Gastroesophageal sphincter (tissue), 4 donors: ENCODE data around the gene SLC38A3. TPM values are rescaled to one million over a fixed set of nuclear protein-coding genes. Genes with fewer than 3 reads are reported as not detected.
"Not testable (repeated sequence)": the region's sequence is repeated elsewhere in the genome, so short reads cannot be mapped to it uniquely, and the experiment has no call there.

Source experiments
- ATAC-seq: fragments of 150-250 bp; one replicate; pipeline ENCODE4 v1.9.1; 2016; ENCODE audit warnings: mild to moderate bottlenecking, moderate library complexity
- H3K27ac ChIP-seq, 4 donors: fragments of 200-600 bp; sonication (generic) in 3 of 4; 1 replicate in 3 of 4; 2 replicates in 1 of 4; pipeline ENCODE4 v1.5.1; 2016 to 2019
- H3K27me3 ChIP-seq: fragments of 200-600 bp; sonication (generic); one replicate; pipeline ENCODE4 v1.5.1; 2019
- H3K36me3 ChIP-seq, 2 donors: fragments of 200-600 bp; sonication (generic); one replicate each; pipeline ENCODE4 v1.5.1; 2019; ENCODE audit warnings: control low read depth in 1 of 2
- H3K4me1 ChIP-seq, 3 donors: fragments of 200-600 bp; sonication (generic); 1 replicate in 2 of 3; 2 replicates in 1 of 3; pipeline ENCODE4 v1.5.1; 2016 to 2019; ENCODE audit warnings: control low read depth in 2 of 3
- H3K4me3 ChIP-seq, 2 donors: fragments of 200-600 bp; sonication (generic); one replicate each; pipeline ENCODE4 v1.5.1; 2019; ENCODE audit warnings: mild to moderate bottlenecking in 1 of 2, moderate library complexity in 1 of 2
- H3K9me3 ChIP-seq, 3 donors: fragments of 200-600 bp; sonication (generic); one replicate each; pipeline ENCODE4 v1.5.1; 2017 to 2019; ENCODE audit warnings: control low read depth in 2 of 3
- CTCF ChIP-seq, 4 experiments: fragments of 200-600 bp in 2 of 4; fragments of 450-650 bp in 2 of 4; sonication (generic) in 1 of 4; IDR thresholded peaks; one replicate each; pipeline ENCODE4 v1.5.1; 2017 to 2019; ENCODE audit warnings: antibody characterized with exemption in 4 of 4, mild to moderate bottlenecking in 2 of 4, moderate library complexity in 2 of 4
- EP300 ChIP-seq: sonication (generic); formaldehyde crosslinking; IDR thresholded peaks from one replicate; pipeline ENCODE4 v1.6.1; 2017; ENCODE audit warnings: antibody characterized with exemption, mild to moderate bottlenecking
- POLR2A ChIP-seq, 2 donors: fragments of 450-650 bp; IDR thresholded peaks; one replicate each; pipeline ENCODE4 v1.6.1; 2017; ENCODE audit warnings: antibody characterized with exemption in 2 of 2, mild to moderate bottlenecking in 2 of 2, moderate library complexity in 1 of 2
- POLR2AphosphoS5 ChIP-seq: sonication (generic); formaldehyde crosslinking; IDR thresholded peaks from one replicate; pipeline ENCODE4 v1.6.1; 2017; ENCODE audit warnings: antibody characterized with exemption
- WGBS, 2 donors: methylation state at CpG; one replicate each; pipeline ENCODE4 v1.1.5; 2018; ENCODE audit warnings: low coverage in 1 of 2; 5-methylcytosine and 5-hydroxymethylcytosine counted together
- total RNA-seq, 4 donors: library from RNA; depleted of rRNA; stranded (reverse); fragments of >200 nt; gene quantifications; one replicate each; pipeline ENCODE4 v1.1.0, GENCODE V29; 2016

Gene SLC38A3
- total RNA-seq, 4 donors from 2014 or later, result 0.35 TPM; not detected in 2

- H3K27ac ChIP-seq, result peak overlapping the region in 3 of 4 donors; percentile 84 to 100 (median 96)
- peak; percentile 34 for ATAC-seq
- TF ChIP-seq CTCF (IDR thresholded peaks at IDR 0.05) (peak in 2 of 4 experiments; percentile 5 to 15), POLR2A (IDR thresholded peaks at IDR 0.05) (no peak)
- WGBS, 2 donors, result 38% methylated on average over 4 of the region's 14 CpGs; no CpG with 5 or more reads in 1 of the 2 donors
- no peaks in the 10 kb centered on the region for H3K27me3 ChIP-seq
- no peaks in the 10 kb centered on the region for H3K9me3 ChIP-seq
- peak overlapping the region in 1 of 2 donors; percentile 11 for H3K4me3 ChIP-seq
- H3K4me1 ChIP-seq, result peaks cover 3 to 100% (median 92%) of the 10 kb centered on the region in 3 donors
- H3K36me3 ChIP-seq, result peaks cover 0 to 21% of the 10 kb centered on the region in 2 donors
Observed at GRCh38 chr3:50242851-50243542, 37.9 kb downstream of the SLC38A3 start.

GRCh38 chr3:50243543-50243895, 38.4 kb downstream of the SLC38A3 start:
- TF ChIP-seq EP300, result no peak
- TF ChIP-seq CTCF (IDR thresholded peaks at IDR 0.05), result no peak
- no peak for TF ChIP-seq POLR2AphosphoS5
- no peak for TF ChIP-seq POLR2A (IDR thresholded peaks at IDR 0.05)

GRCh38 chr3:50244813-50245212, 39.7 kb downstream of the SLC38A3 start:
- Histone ChIP-seq H3K36me3 (peaks cover 0 to 15% of the 10 kb centered on the region in 2 donors), H3K4me1 (peaks cover 3 to 100% (median 90%) of the 10 kb centered on the region in 3 donors), H3K27ac (peak overlapping the region in 3 of 4 donors; percentile 84 to 100 (median 96))
- H3K4me3 ChIP-seq, H3K9me3 ChIP-seq, H3K27me3 ChIP-seq, ATAC-seq: not testable (repeated sequence)
- 59% methylated on average over 6 of the region's 6 CpGs; no CpG with 5 or more reads in 1 of the 2 donors for WGBS, 2 donors

More at GRCh38 chr3:50243543-50243895, 38.4 kb downstream of the SLC38A3 start:
- Histone ChIP-seq H3K9me3 (no peaks in the 10 kb centered on the region), H3K4me1 (peaks cover 3 to 100% (median 90%) of the 10 kb centered on the region in 3 donors), H3K27ac (peak overlapping the region in 3 of 4 donors; percentile 84 to 100 (median 96)), H3K4me3 (peak overlapping the region in 1 of 2 donors; percentile 11), H3K27me3 (no peaks in the 10 kb centered on the region), H3K36me3 (peaks cover 0 to 21% of the 10 kb centered on the region in 2 donors)
- no peak for ATAC-seq
- 75 to 76% methylated on average over 3 to 4 of the region's 4 CpGs for WGBS, 2 donors

GRCh38 chr3:50245251-50245745, 40.2 kb downstream of the SLC38A3 start:
- H3K36me3 ChIP-seq, result peaks cover 0 to 16% of the 10 kb centered on the region in 2 donors
- H3K4me3 ChIP-seq, result peak overlapping the region in 1 of 2 donors; percentile 47
- no peaks in the 10 kb centered on the region for H3K9me3 ChIP-seq
- peaks cover 3 to 100% (median 90%) of the 10 kb centered on the region in 3 donors for H3K4me1 ChIP-seq
- 45 to 86% methylated on average over 4 to 6 of the region's 16 CpGs for WGBS, 2 donors
- no peak for ATAC-seq
- TF ChIP-seq POLR2AphosphoS5, result no peak
- TF ChIP-seq POLR2A (IDR thresholded peaks at IDR 0.05), result no peak
- no peak for TF ChIP-seq EP300
- TF ChIP-seq CTCF (IDR thresholded peaks at IDR 0.05), result no peak
- peak overlapping the region in 3 of 4 donors; percentile 78 to 100 (median 96) for H3K27ac ChIP-seq
- no peaks in the 10 kb centered on the region for H3K27me3 ChIP-seq

GRCh38 chr3:50245831-50246516, 40.9 kb downstream of the SLC38A3 start:
- peak overlapping the region; percentile 31 to 100 (median 87) for H3K27ac ChIP-seq

More at GRCh38 chr3:50245831-50246516, 40.9 kb downstream of the SLC38A3 start:
- Histone ChIP-seq H3K4me3 (peak overlapping the region; percentile 30 to 47), H3K9me3 (no peaks in the 10 kb centered on the region), H3K36me3 (peaks cover 0 to 18% of the 10 kb centered on the region in 2 donors), H3K4me1 (peaks cover 3 to 100% (median 91%) of the 10 kb centered on the region in 3 donors), H3K27me3 (no peaks in the 10 kb centered on the region)
- WGBS, 2 donors, result 10% methylated on average over 3 of the region's 25 CpGs; no CpG with 5 or more reads in 1 of the 2 donors
- TF ChIP-seq EP300, result no peak
- no peak for TF ChIP-seq POLR2A (IDR thresholded peaks at IDR 0.05)
- TF ChIP-seq CTCF (IDR thresholded peaks at IDR 0.05), result peak in 3 of 4 experiments; percentile 96 to 98 (median 98)
- peak; percentile 33 for TF ChIP-seq POLR2AphosphoS5
- ATAC-seq, result peak; percentile 82
